Smooth muscle cell (in vitro differentiated cells): ENCODE measurements around the gene NDUFS4. TPM values are rescaled to one million over a fixed set of nuclear protein-coding genes. Genes with fewer than 3 reads are reported as not detected.
A peak's percentile ranks its signal among the peaks of the same experiment; 100 is the strongest.

Source experiments
- DNase-seq: peaks from one replicate; lab custom pipeline; 2025; ENCODE audit not compliant: unreplicated experiment; lab: John Stamatoyannopoulos, UW
- H2AFZ ChIP-seq: fragments of 200-600 bp; sonication (generic); 2 replicates; pipeline ENCODE4 v1.6.0; 2016; ENCODE audit warnings: antibody characterized with exemption, low read depth, mild to moderate bottlenecking
- H3F3A ChIP-seq: fragments of 200-600 bp; sonication (generic); 2 replicates; pipeline ENCODE4 v1.6.0; 2017; ENCODE audit warnings: antibody characterized with exemption, low read depth
- H3K27ac ChIP-seq: fragments of 200-600 bp; sonication (generic); 2 replicates; pipeline ENCODE4 v1.5.1; 2016; ENCODE audit warnings: low read depth, mild to moderate bottlenecking
- H3K27me3 ChIP-seq: fragments of 200-600 bp; sonication (generic); 2 replicates; pipeline ENCODE4 v1.6.1; 2016; ENCODE audit warnings: low read depth, mild to moderate bottlenecking
- H3K36me3 ChIP-seq: fragments of 200-600 bp; sonication (generic); 2 replicates; pipeline ENCODE4 v1.5.1; 2016; ENCODE audit warnings: low read depth
- H3K4me1 ChIP-seq: fragments of 200-600 bp; sonication (generic); 2 replicates; pipeline ENCODE4 v1.5.1; 2016; ENCODE audit warnings: low read depth
- H3K4me2 ChIP-seq: fragments of 200-600 bp; sonication (generic); 2 replicates; pipeline ENCODE4 v1.6.0; 2016; ENCODE audit warnings: mild to moderate bottlenecking
- H3K4me3 ChIP-seq: fragments of 200-600 bp; sonication (generic); 2 replicates; pipeline ENCODE4 v1.5.1; 2016; ENCODE audit warnings: mild to moderate bottlenecking
- H3K79me2 ChIP-seq: fragments of 200-600 bp; sonication (generic); 2 replicates; pipeline ENCODE4 v1.6.0; 2016; ENCODE audit warnings: low read depth, mild to moderate bottlenecking
- H3K9ac ChIP-seq: fragments of 200-600 bp; sonication (generic); 2 replicates; pipeline ENCODE4 v1.6.0; 2016; ENCODE audit warnings: low read depth
- H3K9me3 ChIP-seq: fragments of 200-600 bp; sonication (generic); replicated peaks from 2 replicates; pipeline ENCODE4 v1.5.1; 2016; ENCODE audit warnings: low read depth
- H4K20me1 ChIP-seq: fragments of 200-600 bp; sonication (generic); 2 replicates; pipeline ENCODE4 v1.6.0; 2016; ENCODE audit warnings: low read depth
- WGBS: methylation state at CpG from one replicate; pipeline ENCODE4 v1.1.7; 2016; ENCODE audit warnings: low lambda C conversion rate; 5-methylcytosine and 5-hydroxymethylcytosine counted together
- polyA plus RNA-seq: library from polyadenylated mRNA; unstranded; fragments of >200 nt; fragmentation: Nextera tagmentation; extraction: Ambion mirVana; gene quantifications from 2 replicates; pipeline ENCODE4 v1.2.1, GENCODE V29; 2016
- total RNA-seq: library from RNA; depleted of rRNA; stranded (reverse); fragments of >200 nt; gene quantifications from 2 replicates; pipeline ENCODE4 v1.2.3, GENCODE V29; 2014
- TF ChIP-seq, protein P1 (sequence below): fragments of 200-600 bp; sonication (generic); IDR thresholded peaks from 2 replicates; pipeline ENCODE4 v1.5.1; 2017; ENCODE audit warnings: borderline replicate concordance, mild to moderate bottlenecking, antibody characterized with exemption; ENCODE audit not compliant: insufficient read depth, poor library complexity, severe bottlenecking

Gene NDUFS4
- 185 and 218 TPM in 2 replicates for total RNA-seq
- 177 and 182 TPM in 2 replicates for polyA plus RNA-seq

DNA sequence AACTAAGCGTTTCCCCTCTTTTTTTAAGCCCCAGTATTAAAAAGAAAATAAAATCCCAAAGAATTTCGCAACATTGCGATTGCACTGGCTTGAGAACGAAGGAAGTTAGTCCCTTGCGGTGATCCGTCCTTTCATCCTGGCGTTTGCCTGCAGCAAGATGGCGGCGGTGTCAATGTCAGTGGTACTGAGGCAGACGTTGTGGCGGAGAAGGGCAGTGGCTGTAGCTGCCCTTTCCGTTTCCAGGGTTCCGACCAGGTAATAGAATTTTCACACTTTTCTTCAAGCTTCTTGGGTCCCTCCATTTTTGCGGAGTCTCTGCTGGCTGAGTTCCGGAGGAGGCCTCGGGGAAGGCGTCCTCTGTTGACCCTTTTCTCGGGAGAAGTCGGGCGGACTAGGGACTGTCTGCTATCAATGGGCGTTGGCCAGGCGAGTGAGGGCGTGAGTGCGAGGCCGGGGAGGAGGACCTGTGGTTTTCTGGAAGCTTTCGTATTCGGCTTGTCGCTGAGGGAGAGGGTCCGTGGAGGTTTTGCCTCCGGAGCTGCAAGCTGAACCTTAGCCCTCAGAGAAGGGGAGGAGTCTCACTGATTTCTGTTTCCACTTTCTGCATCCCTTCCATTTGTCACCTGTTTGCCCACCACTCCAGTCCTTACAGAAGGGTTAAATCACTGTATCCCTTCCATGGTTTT lies at the start of gene NDUFS4:
Gene NDUFS4 (plus strand): TSS at position 134 of the 686 bp plus-strand sequence. CDS start 24 bp downstream, at position 158.
- H3K79me2 ChIP-seq: peaks cover 52% of the 10 kb centered on the region
- H3F3A ChIP-seq: no peaks in the 10 kb centered on the region
- H2AFZ ChIP-seq: peak within 1 kb of the TSS; percentile 88
- DNase-seq: peak; percentile 58
- H3K4me3 ChIP-seq: peak within 1 kb of the TSS; percentile 79
- H3K36me3 ChIP-seq: no peaks in the 10 kb centered on the region
- H3K4me2 ChIP-seq: peak within 1 kb of the TSS; percentile 96
- H3K27ac ChIP-seq: peak within 1 kb of the TSS; percentile 63
- no peaks in the 10 kb centered on the region for H3K9me3 ChIP-seq
- H4K20me1 ChIP-seq: peaks cover 22% of the 10 kb centered on the region
- no peaks in the 10 kb centered on the region for H3K27me3 ChIP-seq
- peak within 1 kb of the TSS; percentile 83 for H3K9ac ChIP-seq
- 1% methylated on average over 30 of the region's 30 CpGs for WGBS
- TF ChIP-seq, protein P1, sequence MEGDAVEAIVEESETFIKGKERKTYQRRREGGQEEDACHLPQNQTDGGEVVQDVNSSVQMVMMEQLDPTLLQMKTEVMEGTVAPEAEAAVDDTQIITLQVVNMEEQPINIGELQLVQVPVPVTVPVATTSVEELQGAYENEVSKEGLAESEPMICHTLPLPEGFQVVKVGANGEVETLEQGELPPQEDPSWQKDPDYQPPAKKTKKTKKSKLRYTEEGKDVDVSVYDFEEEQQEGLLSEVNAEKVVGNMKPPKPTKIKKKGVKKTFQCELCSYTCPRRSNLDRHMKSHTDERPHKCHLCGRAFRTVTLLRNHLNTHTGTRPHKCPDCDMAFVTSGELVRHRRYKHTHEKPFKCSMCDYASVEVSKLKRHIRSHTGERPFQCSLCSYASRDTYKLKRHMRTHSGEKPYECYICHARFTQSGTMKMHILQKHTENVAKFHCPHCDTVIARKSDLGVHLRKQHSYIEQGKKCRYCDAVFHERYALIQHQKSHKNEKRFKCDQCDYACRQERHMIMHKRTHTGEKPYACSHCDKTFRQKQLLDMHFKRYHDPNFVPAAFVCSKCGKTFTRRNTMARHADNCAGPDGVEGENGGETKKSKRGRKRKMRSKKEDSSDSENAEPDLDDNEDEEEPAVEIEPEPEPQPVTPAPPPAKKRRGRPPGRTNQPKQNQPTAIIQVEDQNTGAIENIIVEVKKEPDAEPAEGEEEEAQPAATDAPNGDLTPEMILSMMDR: no peak
- peaks cover 17% of the 10 kb centered on the region for H3K4me1 ChIP-seq

DNA sequence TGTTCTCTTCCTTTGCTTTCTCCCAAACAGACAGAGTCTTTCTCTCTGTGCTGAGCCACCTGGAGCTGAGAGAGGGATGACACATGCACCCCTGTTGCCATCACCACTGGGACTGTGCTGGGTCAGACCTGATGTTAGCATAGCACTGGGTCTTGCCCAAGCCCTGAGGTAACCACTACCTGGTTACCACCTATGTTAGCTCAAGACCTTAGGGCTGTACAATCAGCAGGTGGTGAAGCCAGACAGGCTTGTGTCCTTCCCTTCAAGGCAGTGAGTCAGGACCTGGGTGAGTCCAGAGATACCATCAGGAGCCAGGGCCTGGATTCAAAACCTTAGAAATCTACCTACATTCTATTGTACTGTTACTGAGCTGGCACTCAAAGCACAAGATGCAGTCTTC lies 47.9 kb upstream of the NDUFS4 start:
- no peaks in the 10 kb centered on the region for H3K79me2 ChIP-seq
- no peaks in the 10 kb centered on the region for H4K20me1 ChIP-seq
- H3K36me3 ChIP-seq: no peaks in the 10 kb centered on the region
- no peak overlapping the region for H2AFZ ChIP-seq
- H3F3A ChIP-seq: no peaks in the 10 kb centered on the region
- no peak overlapping the region for H3K4me3 ChIP-seq
- no peak overlapping the region for H3K27ac ChIP-seq
- no peaks in the 10 kb centered on the region for H3K4me1 ChIP-seq
- no peak overlapping the region for H3K9ac ChIP-seq
- no peaks in the 10 kb centered on the region for H3K27me3 ChIP-seq
- H3K9me3 ChIP-seq: no peaks in the 10 kb centered on the region
- no peak overlapping the region for H3K4me2 ChIP-seq
- TF ChIP-seq, protein P1: no peak
- no peak for DNase-seq

DNA sequence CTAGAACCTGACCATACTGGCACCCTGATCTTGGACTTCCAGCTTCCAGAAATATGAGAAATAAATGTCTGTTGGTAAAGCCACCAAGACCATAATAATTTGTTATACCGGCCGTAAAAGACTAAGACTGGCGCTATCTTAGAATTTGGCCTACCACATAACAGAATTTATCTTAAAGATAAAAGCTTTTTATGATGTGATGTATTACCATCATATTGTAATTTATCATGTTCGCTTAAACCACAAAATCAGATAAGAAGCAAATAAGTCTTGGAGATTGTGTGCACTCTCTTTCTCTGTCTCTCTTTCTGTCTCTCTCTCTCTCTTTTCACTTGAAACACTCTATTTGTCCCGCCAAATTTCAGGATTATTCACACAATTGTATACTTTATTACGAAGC lies 44.5 kb upstream of the NDUFS4 start:
- WGBS: 87% methylated on average over 6 of the region's 6 CpGs
- H3K4me2 ChIP-seq: no peak overlapping the region
- H3F3A ChIP-seq: no peaks in the 10 kb centered on the region
- no peaks in the 10 kb centered on the region for H4K20me1 ChIP-seq
- TF ChIP-seq, protein P1: no peak
- no peaks in the 10 kb centered on the region for H3K27me3 ChIP-seq
- no peak overlapping the region for H3K4me3 ChIP-seq
- DNase-seq: no peak
- H3K9me3 ChIP-seq: no peaks in the 10 kb centered on the region
- H2AFZ ChIP-seq: no peak overlapping the region
- no peaks in the 10 kb centered on the region for H3K79me2 ChIP-seq
- no peak overlapping the region for H3K9ac ChIP-seq
- no peaks in the 10 kb centered on the region for H3K4me1 ChIP-seq
- no peaks in the 10 kb centered on the region for H3K36me3 ChIP-seq
- H3K27ac ChIP-seq: no peak overlapping the region

DNA sequence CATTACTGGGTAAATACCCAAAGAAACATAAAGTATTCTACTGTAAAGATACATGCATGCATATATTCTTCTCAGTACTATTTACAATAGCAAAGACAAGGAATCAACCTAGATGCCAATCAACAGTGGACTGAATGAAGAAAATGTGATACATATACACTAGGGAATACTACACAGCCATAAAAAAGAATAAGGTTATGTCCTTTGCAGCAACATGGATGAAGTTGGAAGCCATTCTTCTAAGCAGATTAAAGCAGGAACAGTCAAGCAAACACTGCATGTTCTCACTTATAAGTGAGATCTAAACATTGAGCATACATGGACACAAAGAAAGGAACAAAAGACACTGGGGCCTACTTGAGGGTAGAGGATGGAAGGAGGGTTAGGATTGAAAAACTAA lies 39.6 kb upstream of the NDUFS4 start:
- no peak for DNase-seq
- Histone ChIP-seq H3K4me2 (no peak overlapping the region), H3F3A (no peaks in the 10 kb centered on the region), H3K9ac (no peak overlapping the region), H3K36me3 (no peaks in the 10 kb centered on the region), H3K4me3 (no peak overlapping the region), H2AFZ (no peak overlapping the region), H3K79me2 (no peaks in the 10 kb centered on the region), H3K4me1 (no peaks in the 10 kb centered on the region), H3K27ac (no peak overlapping the region), H3K9me3 (peaks cover 5% of the 10 kb centered on the region), H3K27me3 (no peaks in the 10 kb centered on the region), H4K20me1 (no peaks in the 10 kb centered on the region)
- TF ChIP-seq, protein P1: no peak
